Endothelial cell of umbilical vein (primary cell): ENCODE results near the gene RASSF5. TPM values are rescaled to one million over a fixed set of nuclear protein-coding genes. Genes with fewer than 3 reads are reported as not detected.

Experiments used
- BruUV-seq: library from RNA; stranded (reverse); fragments of 400-500 nt; replicated peaks from 2 replicates; lab custom pipeline; 2021; lab: Mats Ljungman, UMichigan
- CTCF ChIA-PET: fragments of 300-600, 350-600 bp; sonication (Branson Sonifier 250); formaldehyde crosslinking; loops from one replicate; lab custom pipeline; 2021; ENCODE audit warnings: antibody characterized with exemption, inconsistent platforms; lab: Charles Lee
- POLR2A ChIA-PET: fragments of 300-600, 350-600 bp; sonication (Branson Sonifier 250); formaldehyde crosslinking; loops from one replicate; lab custom pipeline; 2021; ENCODE audit warnings: antibody characterized with exemption, inconsistent platforms; lab: Charles Lee
- DNase-seq: peaks from one replicate; pipeline ENCODE4 v3.0.0-alpha.2; 2011; ENCODE audit warnings: low read depth, low spot score
- FAIRE-seq: peaks from 2 replicates; lab custom pipeline; 2011; peaks lifted over from hg19 to GRCh38; lab: Jason Lieb, UNC
- H2AFZ ChIP-seq: 2 replicates; pipeline ENCODE4 v1.6.0; 2012; ENCODE audit warnings: low read depth, low read length, control low read depth, inconsistent platforms
- H3K27ac ChIP-seq: 2 replicates; pipeline ENCODE4 v1.5.1; 2011; ENCODE audit warnings: low read depth, mild to moderate bottlenecking, control low read depth, low read length, moderate library complexity; ENCODE audit not compliant: insufficient read depth
- H3K27me3 ChIP-seq, 2 experiments: 2 replicates each; pipeline versions ENCODE4 v1.6.0 to v1.6.1; 2011; ENCODE audit warnings: low read length in 2 of 2, mixed read lengths in 1 of 2; ENCODE audit not compliant: control insufficient read depth in 2 of 2, insufficient read depth in 2 of 2
- H3K36me3 ChIP-seq, 2 experiments: 2 replicates in 1 of 2; 3 replicates in 1 of 2; pipeline ENCODE4 v1.5.1; 2011; ENCODE audit warnings: low read length in 2 of 2, mild to moderate bottlenecking in 1 of 2, moderate library complexity in 1 of 2; ENCODE audit not compliant: control insufficient read depth in 2 of 2, insufficient read depth in 2 of 2; ENCODE audit errors: extremely low read depth in 1 of 2
- H3K4me1 ChIP-seq: 3 replicates; pipeline ENCODE4 v1.5.1; 2011; ENCODE audit warnings: mild to moderate bottlenecking, low read length; ENCODE audit not compliant: control insufficient read depth, insufficient read depth; ENCODE audit errors: extremely low read depth
- H3K4me2 ChIP-seq: 2 replicates; pipeline ENCODE4 v1.6.1; 2011; ENCODE audit warnings: low read length, control low read depth, mixed read lengths; ENCODE audit not compliant: insufficient read depth
- H3K4me3 ChIP-seq, 3 experiments: fragments of 200-600 bp in 1 of 3; sonication (generic), shearing (Covaris generic) in 1 of 3; replicated peaks in 1 of 3; 2 replicates each; pipeline ENCODE4 v1.5.1; 2011 to 2016; ENCODE audit warnings: control low read depth in 3 of 3, low read length in 3 of 3, mild to moderate bottlenecking in 2 of 3, inconsistent platforms in 1 of 3, low read depth in 1 of 3, moderate library complexity in 1 of 3; ENCODE audit not compliant: insufficient read depth in 1 of 3
- H3K79me2 ChIP-seq: 2 replicates; pipeline ENCODE4 v1.6.0; 2012; ENCODE audit warnings: low read length, inconsistent platforms; ENCODE audit not compliant: control insufficient read depth, insufficient read depth
- H3K9ac ChIP-seq: replicated peaks from 2 replicates; pipeline ENCODE3; 2011; ENCODE audit warnings: low read length, control low read depth; ENCODE audit not compliant: insufficient read depth; ENCODE audit errors: extremely low read depth
- H3K9me1 ChIP-seq: replicated peaks from 3 replicates; pipeline ENCODE4 v1.6.0; 2011; ENCODE audit warnings: mild to moderate bottlenecking, low read length; ENCODE audit not compliant: control insufficient read depth, insufficient read depth; ENCODE audit errors: extremely low read depth
- H3K9me3 ChIP-seq: replicated peaks from 2 replicates; pipeline ENCODE4 v1.5.1; 2012; ENCODE audit warnings: low read length, inconsistent platforms; ENCODE audit not compliant: control insufficient read depth, insufficient read depth
- H4K20me1 ChIP-seq: replicated peaks from 2 replicates; pipeline ENCODE3; 2011; ENCODE audit warnings: mild to moderate bottlenecking, low read length; ENCODE audit not compliant: control insufficient read depth, insufficient read depth; ENCODE audit errors: extremely low read depth
- EZH2 ChIP-seq: IDR thresholded peaks from 2 replicates; pipeline ENCODE4 v1.6.1; 2012; ENCODE audit warnings: borderline replicate concordance, low read depth, mild to moderate bottlenecking, moderate library complexity, low read length, inconsistent platforms; ENCODE audit not compliant: severe bottlenecking
- FOS ChIP-seq: IDR thresholded peaks from 2 replicates; pipeline ENCODE4 v1.6.1; 2011; ENCODE audit warnings: mild to moderate bottlenecking, low read length, moderate library complexity, borderline replicate concordance; ENCODE audit not compliant: insufficient read depth
- GATA2 ChIP-seq: IDR thresholded peaks from 2 replicates; pipeline ENCODE4 v1.7.0; 2011; ENCODE audit warnings: low read depth, mild to moderate bottlenecking, moderate library complexity, mixed read lengths, low read length; ENCODE audit not compliant: insufficient read length, insufficient read depth
- JUN ChIP-seq: IDR thresholded peaks from 2 replicates; pipeline ENCODE4 v1.6.1; 2011; ENCODE audit warnings: borderline replicate concordance, low read depth; ENCODE audit not compliant: insufficient read length, insufficient read depth
- MYC ChIP-seq: IDR thresholded peaks from one replicate; pipeline ENCODE4 v1.6.1; 2011; ENCODE audit warnings: mild to moderate bottlenecking, low read depth, low read length
- POLR2A ChIP-seq: IDR thresholded peaks from 2 replicates; pipeline ENCODE4 v1.6.1; 2012; ENCODE audit warnings: low read depth, mild to moderate bottlenecking, control low read depth, low read length
- POLR2AphosphoS5 ChIP-seq: IDR thresholded peaks from 2 replicates; pipeline ENCODE4 v1.6.1; 2012; ENCODE audit warnings: low read depth, mild to moderate bottlenecking, control low read depth, low read length, moderate library complexity; ENCODE audit not compliant: insufficient read depth
- dilution Hi-C: fragments of 300-500 bp; cut with MboI; formaldehyde crosslinking; loops from one replicate; pipeline ENCODE4 v1.15.0; 2019; ENCODE audit warnings: low sequenced_read_pairs; ENCODE audit not compliant: extremely low pct_ligation_motif_present
- intact Hi-C: fragments of 100-400 bp; cut with micrococcal nuclease; formaldehyde crosslinking; loops from one replicate; pipeline ENCODE4 v1.10.0; 2022
- polyA plus RNA-seq, 4 experiments: library from polyadenylated mRNA; depleted of rRNA in 3 of 4; stranded (reverse) in 3 of 4; unstranded in 1 of 4; fragments of >200 nt; gene quantifications; 2 replicates each; pipeline versions ENCODE4 v1.2.1 to v1.2.3, GENCODE V29; 2011 to 2012; ENCODE audit warnings: missing spikeins in 1 of 4
- total RNA-seq: library from RNA; stranded (reverse); gene quantifications from 2 replicates; pipeline ENCODE4 v1.2.3, GENCODE V29; 2021
- TF ChIP-seq, protein P1 (sequence below), 2 donors: IDR thresholded peaks; 1 replicate in 1 of 2; 2 replicates in 1 of 2; pipeline ENCODE4 v1.5.1; 2011; ENCODE audit warnings: low read length in 2 of 2, mild to moderate bottlenecking in 2 of 2, moderate library complexity in 2 of 2, control low read depth in 1 of 2, inconsistent platforms in 1 of 2, low read depth in 1 of 2; ENCODE audit not compliant: insufficient read depth in 1 of 2; ENCODE audit errors: extremely low read depth in 1 of 2
- TF ChIP-seq, protein P2 (sequence below): IDR thresholded peaks from 2 replicates; pipeline ENCODE4 v1.6.1; 2011; ENCODE audit not compliant: insufficient read depth, insufficient read length

The RASSF5 gene
- total and polyA plus RNA-seq, 2 donors (not counting 3 experiments of a cell fraction or from before 2014, with no cell fraction given), result 0.23 to 0.60 TPM

GRCh38 chr1:206484901-206485300 lies 22.4 kb upstream of the RASSF5 start:
- POLR2A ChIA-PET, result no interaction called here

DNA sequence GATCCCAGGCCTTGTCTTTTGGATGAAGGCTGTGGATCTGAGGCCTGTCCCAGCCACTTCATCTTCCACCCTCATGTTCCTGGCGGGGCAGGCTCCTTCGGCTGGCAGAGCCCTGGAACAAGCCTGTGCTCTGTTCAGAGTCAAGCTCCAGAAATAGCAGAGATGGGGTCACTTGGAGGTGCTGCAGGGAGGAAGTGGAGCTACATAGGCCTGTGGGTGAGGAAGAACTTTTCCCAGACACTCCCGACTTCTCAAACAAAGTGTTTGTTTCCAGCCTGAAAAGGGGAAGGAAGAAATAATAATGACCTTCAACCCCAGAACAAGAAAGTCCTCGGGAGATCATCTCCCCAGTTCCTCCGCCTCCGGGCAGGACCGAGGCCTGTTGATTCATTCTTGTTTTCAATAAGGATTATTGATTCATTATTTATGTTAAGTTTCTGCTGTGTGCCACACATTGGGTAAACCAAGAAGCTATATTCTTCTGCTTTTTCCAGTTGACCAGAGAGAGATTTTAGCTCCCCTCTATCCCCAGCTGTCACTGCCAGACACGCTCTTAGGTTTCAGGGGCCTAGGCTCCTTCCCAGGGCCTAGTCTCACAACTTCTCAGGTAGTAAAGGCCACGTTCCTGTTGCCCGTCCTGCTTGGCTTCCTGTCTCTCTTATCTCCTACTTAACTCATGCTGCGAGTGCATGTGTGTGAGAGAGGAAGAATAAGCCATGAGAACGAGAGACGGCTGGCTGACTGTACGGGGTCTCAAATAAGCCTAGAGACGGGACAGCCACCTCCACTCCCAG lies 20.1 kb upstream of the RASSF5 start:
- DNase-seq (peak; percentile 56), FAIRE-seq (peak; percentile 86)
- POLR2A ChIA-PET, result no interaction called here
- Histone ChIP-seq H2AFZ (peak overlapping the region; percentile 22), H3K36me3 (peaks cover 0 to 25% of the 10 kb centered on the region in 2 experiments), H3K9ac (no peak overlapping the region), H3K27me3 (no peaks in the 10 kb centered on the region), H3K4me2 (no peak overlapping the region), H3K4me3 (no peak overlapping the region), H3K9me3 (no peaks in the 10 kb centered on the region), H3K27ac (peak overlapping the region; percentile 5), H3K4me1 (peaks cover 8% of the 10 kb centered on the region), H3K9me1 (no peaks in the 10 kb centered on the region), H3K79me2 (no peaks in the 10 kb centered on the region), H4K20me1 (no peaks in the 10 kb centered on the region)
- no peak for TF ChIP-seq POLR2AphosphoS5
- TF ChIP-seq, protein P1, sequence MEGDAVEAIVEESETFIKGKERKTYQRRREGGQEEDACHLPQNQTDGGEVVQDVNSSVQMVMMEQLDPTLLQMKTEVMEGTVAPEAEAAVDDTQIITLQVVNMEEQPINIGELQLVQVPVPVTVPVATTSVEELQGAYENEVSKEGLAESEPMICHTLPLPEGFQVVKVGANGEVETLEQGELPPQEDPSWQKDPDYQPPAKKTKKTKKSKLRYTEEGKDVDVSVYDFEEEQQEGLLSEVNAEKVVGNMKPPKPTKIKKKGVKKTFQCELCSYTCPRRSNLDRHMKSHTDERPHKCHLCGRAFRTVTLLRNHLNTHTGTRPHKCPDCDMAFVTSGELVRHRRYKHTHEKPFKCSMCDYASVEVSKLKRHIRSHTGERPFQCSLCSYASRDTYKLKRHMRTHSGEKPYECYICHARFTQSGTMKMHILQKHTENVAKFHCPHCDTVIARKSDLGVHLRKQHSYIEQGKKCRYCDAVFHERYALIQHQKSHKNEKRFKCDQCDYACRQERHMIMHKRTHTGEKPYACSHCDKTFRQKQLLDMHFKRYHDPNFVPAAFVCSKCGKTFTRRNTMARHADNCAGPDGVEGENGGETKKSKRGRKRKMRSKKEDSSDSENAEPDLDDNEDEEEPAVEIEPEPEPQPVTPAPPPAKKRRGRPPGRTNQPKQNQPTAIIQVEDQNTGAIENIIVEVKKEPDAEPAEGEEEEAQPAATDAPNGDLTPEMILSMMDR (IDR thresholded peaks at IDR 0.05; ENCODE audit: extremely low read depth in 1 of 2, insufficient read depth in 1 of 2, low read depth in 1 of 2, low read length in 2 of 2), result no peak
- no peak for TF ChIP-seq MYC
- TF ChIP-seq, protein P2, sequence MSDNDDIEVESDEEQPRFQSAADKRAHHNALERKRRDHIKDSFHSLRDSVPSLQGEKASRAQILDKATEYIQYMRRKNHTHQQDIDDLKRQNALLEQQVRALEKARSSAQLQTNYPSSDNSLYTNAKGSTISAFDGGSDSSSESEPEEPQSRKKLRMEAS, result no peak
- TF ChIP-seq EZH2, result no peak
- no peak for TF ChIP-seq GATA2
- no peak for TF ChIP-seq FOS
- TF ChIP-seq JUN, result no peak
- TF ChIP-seq POLR2A, result no peak
- intact Hi-C loops, result no loop called here
- CTCF ChIA-PET, result interaction anchor here (1.3 to 1.9 kb wide), 3 partner anchors 96 to 177 kb away, joined by 4 to 10 read pairs (median 5); no protein-coding TSS in a partner anchor
- no TSS peak for BruUV-seq
- dilution Hi-C loops, result no loop called here

More at GRCh38 chr1:206484901-206485300, 22.4 kb upstream of the RASSF5 start:
- Histone ChIP-seq H3K4me3 (no peak overlapping the region), H4K20me1 (no peaks in the 10 kb centered on the region), H3K27ac (no peak overlapping the region), H3K4me2 (no peak overlapping the region), H3K9me3 (no peaks in the 10 kb centered on the region), H3K36me3 (peaks cover 0 to 22% of the 10 kb centered on the region in 2 experiments), H3K79me2 (no peaks in the 10 kb centered on the region), H3K4me1 (peaks cover 8% of the 10 kb centered on the region), H3K27me3 (no peaks in the 10 kb centered on the region), H3K9ac (no peak overlapping the region), H2AFZ (no peak overlapping the region), H3K9me1 (no peaks in the 10 kb centered on the region)
- CTCF ChIA-PET, result interaction anchor here (1.0 kb wide), 1 partner anchor 19 kb away, joined by 3 read pairs; no protein-coding TSS in a partner anchor
- no peak for TF ChIP-seq POLR2A
- dilution Hi-C loops, result no loop called here
- no peak for DNase-seq
- intact Hi-C loops, result no loop called here
- FAIRE-seq, result no peak
- BruUV-seq, result no TSS peak
